Skeletal muscle cell (primary cell): ENCODE results near the gene NGEF.

Source experiments
- DNase-seq: peaks from one replicate; pipeline ENCODE4 v3.0.0-alpha.2; 2010; ENCODE audit warnings: low read depth
- H3K4me3 ChIP-seq: 2 replicates; pipeline ENCODE4 v1.5.1; 2011; ENCODE audit warnings: low read depth, mild to moderate bottlenecking, control low read depth, low read length, moderate library complexity

Gene NGEF

GRCh38 chr2:232941912-232942594 is 71.0 kb downstream of the NGEF start:
- no peak for DNase-seq
- no peak overlapping the region for H3K4me3 ChIP-seq

GRCh38 chr2:232941400-232941799 is 71.7 kb downstream of the NGEF start:
- DNase-seq, result no peak
- H3K4me3 ChIP-seq, result no peak overlapping the region

- DNase-seq, result no peak
- no peak overlapping the region for H3K4me3 ChIP-seq
Measured at GRCh38 chr2:232940724-232941123, 72.3 kb downstream of the NGEF start.

- no peak overlapping the region for H3K4me3 ChIP-seq
- DNase-seq, result peak; percentile 19
Measured at GRCh38 chr2:232937278-232937906, 75.7 kb downstream of the NGEF start.

GRCh38 chr2:232931636-232932035 is 81.4 kb downstream of the NGEF start:
- no peak overlapping the region for H3K4me3 ChIP-seq
- DNase-seq, result no peak

- DNase-seq, result no peak
- no peak overlapping the region for H3K4me3 ChIP-seq
Measured at GRCh38 chr2:232930059-232930400, 83.0 kb downstream of the NGEF start.

GRCh38 chr2:232929303-232930058 is 83.6 kb downstream of the NGEF start:
- no peak for DNase-seq
- H3K4me3 ChIP-seq, result no peak overlapping the region

GRCh38 chr2:232928551-232929302 is 84.3 kb downstream of the NGEF start:
- peak overlapping the region; percentile 18 for H3K4me3 ChIP-seq
- no peak for DNase-seq

GRCh38 chr2:232927793-232928550 is 85.1 kb downstream of the NGEF start:
- no peak for DNase-seq
- peak overlapping the region; percentile 37 for H3K4me3 ChIP-seq

- no peak for DNase-seq
- peak overlapping the region; percentile 37 for H3K4me3 ChIP-seq
Measured at GRCh38 chr2:232927032-232927792, 85.8 kb downstream of the NGEF start.

GRCh38 chr2:232926431-232926939 is 86.6 kb downstream of the NGEF start:
- no peak overlapping the region for H3K4me3 ChIP-seq
- DNase-seq, result no peak

- H3K4me3 ChIP-seq, result no peak overlapping the region
- no peak for DNase-seq
Measured at GRCh38 chr2:232925821-232926156, 87.3 kb downstream of the NGEF start.

- no peak overlapping the region for H3K4me3 ChIP-seq
- DNase-seq, result no peak
Measured at GRCh38 chr2:232925153-232925820, 87.8 kb downstream of the NGEF start.

GRCh38 chr2:232924433-232924832 is 88.6 kb downstream of the NGEF start:
- no peak overlapping the region for H3K4me3 ChIP-seq

GRCh38 chr2:232920760-232921159 is 92.3 kb downstream of the NGEF start:
- no peak overlapping the region for H3K4me3 ChIP-seq
- no peak for DNase-seq

More at GRCh38 chr2:232924433-232924832, 88.6 kb downstream of the NGEF start:
- DNase-seq, result no peak

GRCh38 chr2:232920055-232920454 is 93.0 kb downstream of the NGEF start:
- no peak overlapping the region for H3K4me3 ChIP-seq
- no peak for DNase-seq

- H3K4me3 ChIP-seq, result no peak overlapping the region
- DNase-seq, result no peak
Measured at GRCh38 chr2:232919141-232919540, 93.9 kb downstream of the NGEF start.

GRCh38 chr2:232913903-232914302 is 99.2 kb downstream of the NGEF start:
- H3K4me3 ChIP-seq, result no peak overlapping the region
- no peak for DNase-seq
